Endothelial cell (in vitro differentiated cells): ENCODE measurements around the gene ALKBH2. TPM values are rescaled to one million over a fixed set of nuclear protein-coding genes. Genes with fewer than 3 reads are reported as not detected.

ENCODE experiments used
- DNase-seq: peaks from one replicate; pipeline ENCODE4 v3.0.0; 2021; ENCODE audit warnings: low spot score
- H3K27ac Mint-ChIP-seq: one replicate; pipeline ENCODE4 v1.8.0; 2021; ENCODE audit warnings: mixed read lengths, inconsistent platforms; ENCODE audit not compliant: unreplicated experiment
- H3K27me3 Mint-ChIP-seq: one replicate; pipeline ENCODE4 v1.8.0; 2021; ENCODE audit warnings: mild to moderate bottlenecking, moderate library complexity, mixed read lengths, inconsistent platforms; ENCODE audit not compliant: unreplicated experiment
- H3K36me3 Mint-ChIP-seq: one replicate; pipeline ENCODE4 v1.8.0; 2021; ENCODE audit warnings: mild to moderate bottlenecking, low read depth, mixed read lengths, inconsistent platforms; ENCODE audit not compliant: unreplicated experiment
- H3K4me1 Mint-ChIP-seq: one replicate; pipeline ENCODE4 v1.8.0; 2021; ENCODE audit warnings: mild to moderate bottlenecking, mixed read lengths, inconsistent platforms; ENCODE audit not compliant: unreplicated experiment
- H3K4me3 Mint-ChIP-seq: one replicate; pipeline ENCODE4 v1.8.0; 2021; ENCODE audit warnings: mild to moderate bottlenecking, mixed read lengths, inconsistent platforms; ENCODE audit not compliant: unreplicated experiment
- H3K9me3 Mint-ChIP-seq: one replicate; pipeline ENCODE4 v1.8.0; 2021; ENCODE audit warnings: mixed read lengths, inconsistent platforms; ENCODE audit not compliant: unreplicated experiment
- CTCF ChIP-seq: fragments of 200-600 bp; sonication (generic); IDR thresholded peaks from one replicate; pipeline ENCODE4 v1.5.0; 2021; ENCODE audit warnings: antibody characterized with exemption; ENCODE audit not compliant: unreplicated experiment
- total RNA-seq: library from RNA; stranded (reverse); fragmentation: NEBNext Ultra II Directional; extraction: Animal tissue kit (Norgen Biotek cat#: 25700); gene quantifications from one replicate; pipeline ENCODE4 v1.2.1, GENCODE V29; 2021; ENCODE audit not compliant: unreplicated experiment

Gene ALKBH2
- total RNA-seq, 1 donor from 2014 or later = 10.4 TPM

- DNase-seq = no peak
- H3K9me3 Mint-ChIP-seq = no peaks in the 10 kb centered on the region
- H3K27ac Mint-ChIP-seq = no peak overlapping the region
- H3K36me3 Mint-ChIP-seq = peaks cover 38% of the 10 kb centered on the region
- TF ChIP-seq CTCF = no peak
- H3K4me1 Mint-ChIP-seq = peaks cover 3% of the 10 kb centered on the region
- H3K4me3 Mint-ChIP-seq = peak overlapping the region; percentile 23
- no peaks in the 10 kb centered on the region for H3K27me3 Mint-ChIP-seq
Observed at GRCh38 chr12:109074866-109075265, 18.4 kb downstream of the ALKBH2 start.

- no peak overlapping the region for H3K4me3 Mint-ChIP-seq
- peak; percentile 9 for DNase-seq
- peaks cover 30% of the 10 kb centered on the region for H3K36me3 Mint-ChIP-seq
Observed at GRCh38 chr12:109069307-109070271, 23.7 kb downstream of the ALKBH2 start.

GRCh38 chr12:109065853-109066193, 27.4 kb downstream of the ALKBH2 start:
- H3K27me3 Mint-ChIP-seq = peaks cover 4% of the 10 kb centered on the region
- H3K9me3 Mint-ChIP-seq = no peaks in the 10 kb centered on the region
- no peak for DNase-seq
- H3K4me1 Mint-ChIP-seq = peaks cover 12% of the 10 kb centered on the region
- no peak overlapping the region for H3K4me3 Mint-ChIP-seq
- no peak for TF ChIP-seq CTCF
- H3K27ac Mint-ChIP-seq = no peak overlapping the region
- peaks cover 14% of the 10 kb centered on the region for H3K36me3 Mint-ChIP-seq

More at GRCh38 chr12:109069307-109070271, 23.7 kb downstream of the ALKBH2 start:
- TF ChIP-seq CTCF = no peak
- H3K27ac Mint-ChIP-seq = no peak overlapping the region
- no peaks in the 10 kb centered on the region for H3K9me3 Mint-ChIP-seq
- peaks cover 4% of the 10 kb centered on the region for H3K27me3 Mint-ChIP-seq
- H3K4me1 Mint-ChIP-seq = peaks cover 12% of the 10 kb centered on the region

- no peak overlapping the region for H3K4me3 Mint-ChIP-seq
- no peak for DNase-seq
- peaks cover 4% of the 10 kb centered on the region for H3K27me3 Mint-ChIP-seq
- TF ChIP-seq CTCF = no peak
- H3K27ac Mint-ChIP-seq = no peak overlapping the region
- peaks cover 14% of the 10 kb centered on the region for H3K36me3 Mint-ChIP-seq
- H3K9me3 Mint-ChIP-seq = no peaks in the 10 kb centered on the region
- peaks cover 12% of the 10 kb centered on the region for H3K4me1 Mint-ChIP-seq
Observed at GRCh38 chr12:109065154-109065852, 28.0 kb downstream of the ALKBH2 start.
